ENCODE measurements around the gene ADAMTS6.

The ADAMTS6 gene

GRCh38 chr5:65356274-65356673 lies 125.4 kb downstream of the ADAMTS6 start:
- TF ChIP-seq CTCF (conservative IDR thresholded peaks at IDR 0.05; ENCODE audit: low read depth, low read length): no peak
- H3K4me3 ChIP-seq (ENCODE audit: low read depth, low read length): no peak overlapping the region
- peak; percentile 45 for DNase-seq (ENCODE audit: low read depth)

- TF ChIP-seq CTCF (conservative IDR thresholded peaks at IDR 0.05; ENCODE audit: low read depth, low read length): no peak
- DNase-seq (ENCODE audit: low read depth): peak; percentile 51
- no peak overlapping the region for H3K4me3 ChIP-seq (ENCODE audit: low read depth, low read length)
Observed at GRCh38 chr5:65355301-65355700, 126.4 kb downstream of the ADAMTS6 start.

GRCh38 chr5:65341835-65342234 lies 139.9 kb downstream of the ADAMTS6 start:
- no peak for TF ChIP-seq CTCF (conservative IDR thresholded peaks at IDR 0.05; ENCODE audit: low read depth, low read length)

GRCh38 chr5:65338606-65339151 lies 143.0 kb downstream of the ADAMTS6 start:
- no peak for TF ChIP-seq CTCF (conservative IDR thresholded peaks at IDR 0.05; ENCODE audit: low read depth, low read length)
- DNase-seq (ENCODE audit: low read depth): no peak
- H3K4me3 ChIP-seq (ENCODE audit: low read depth, low read length): no peak overlapping the region

More at GRCh38 chr5:65341835-65342234, 139.9 kb downstream of the ADAMTS6 start:
- DNase-seq (ENCODE audit: low read depth): no peak
- no peak overlapping the region for H3K4me3 ChIP-seq (ENCODE audit: low read depth, low read length)

GRCh38 chr5:65334077-65334476 lies 147.6 kb downstream of the ADAMTS6 start:
- no peak for TF ChIP-seq CTCF (conservative IDR thresholded peaks at IDR 0.05; ENCODE audit: low read depth, low read length)
- H3K4me3 ChIP-seq (ENCODE audit: low read depth, low read length): no peak overlapping the region
- no peak for DNase-seq (ENCODE audit: low read depth)

- H3K4me3 ChIP-seq (ENCODE audit: low read depth, low read length): no peak overlapping the region
- DNase-seq (ENCODE audit: low read depth): no peak
- no peak for TF ChIP-seq CTCF (conservative IDR thresholded peaks at IDR 0.05; ENCODE audit: low read depth, low read length)
Observed at GRCh38 chr5:65332591-65332990, 149.1 kb downstream of the ADAMTS6 start.

- H3K4me3 ChIP-seq (ENCODE audit: low read depth, low read length): no peak overlapping the region
- TF ChIP-seq CTCF (conservative IDR thresholded peaks at IDR 0.05; ENCODE audit: low read depth, low read length): no peak
- peak; percentile 82 for DNase-seq (ENCODE audit: low read depth)
Observed at GRCh38 chr5:65329266-65329665, 152.5 kb downstream of the ADAMTS6 start.

Measured in choroid plexus epithelial cell (primary cell).